Sigmoid colon (tissue), 7 donors: ENCODE results near the gene ARNT2. TPM values are rescaled to one million over a fixed set of nuclear protein-coding genes. Genes with fewer than 3 reads are reported as not detected.

ENCODE experiments used
- DNase-seq: peaks from one replicate; pipeline ENCODE4 v3.0.0-alpha.2; 2019
- H3K27ac ChIP-seq, 4 donors: fragments of 200-600 bp; sonication (generic); one replicate each; pipeline ENCODE4 v1.5.1; 2016 to 2019; ENCODE audit warnings: mild to moderate bottlenecking in 1 of 4
- H3K27me3 ChIP-seq, 3 donors: fragments of 200-600 bp; sonication (generic); one replicate each; pipeline ENCODE4 v1.5.1; 2019; ENCODE audit warnings: mild to moderate bottlenecking in 1 of 3
- H3K36me3 ChIP-seq, 4 donors: fragments of 200-600 bp; sonication (generic); one replicate each; pipeline ENCODE4 v1.5.1; 2016 to 2019
- H3K4me1 ChIP-seq, 4 donors: fragments of 200-600 bp; sonication (generic); one replicate each; pipeline ENCODE4 v1.5.1; 2017 to 2019
- H3K4me3 ChIP-seq, 4 donors: fragments of 200-600 bp; sonication (generic); one replicate each; pipeline ENCODE4 v1.5.1; 2017 to 2019; ENCODE audit warnings: mild to moderate bottlenecking in 2 of 4, moderate library complexity in 1 of 4
- H3K9me3 ChIP-seq, 4 donors: fragments of 200-600 bp in 3 of 4; sonication (generic) in 3 of 4; one replicate each; pipeline versions ENCODE4 v1.5.1 to v1.6.1; 2013 to 2019
- EP300 ChIP-seq, 4 donors: sonication (generic); formaldehyde crosslinking; IDR thresholded peaks; one replicate each; pipeline ENCODE4 v1.6.1; 2017; ENCODE audit warnings: antibody characterized with exemption in 4 of 4
- POLR2A ChIP-seq, 2 donors: fragments of 450-650 bp; IDR thresholded peaks; one replicate each; pipeline ENCODE4 v1.6.1; 2016; ENCODE audit warnings: antibody characterized with exemption in 2 of 2, mild to moderate bottlenecking in 2 of 2, moderate library complexity in 2 of 2
- POLR2AphosphoS5 ChIP-seq, 4 donors: sonication (generic); formaldehyde crosslinking; IDR thresholded peaks; one replicate each; pipeline ENCODE4 v1.6.1; 2017; ENCODE audit warnings: antibody characterized with exemption in 4 of 4
- WGBS, 2 donors: extraction: QIAGEN DNeasy Blood & Tissue Kit; methylation state at CpG; one replicate each; pipeline ENCODE4 v1.1.7; 2013; 5-methylcytosine and 5-hydroxymethylcytosine counted together
- intact Hi-C: fragments of 100-400 bp; cut with DNase I; formaldehyde crosslinking; loops from one replicate; pipeline ENCODE4 v1.15.1; 2023
- polyA plus RNA-seq, 3 donors: library from polyadenylated mRNA; stranded (reverse); fragments of 200-250 nt; gene quantifications; one replicate each; pipeline ENCODE4 v1.2.3, GENCODE V29; 2013
- total RNA-seq, 4 donors: library from RNA; depleted of rRNA; stranded (reverse); fragments of >200 nt; gene quantifications; one replicate each; pipeline ENCODE4 v1.1.0, GENCODE V29; 2016
- TF ChIP-seq, protein P1 (sequence below), 4 experiments: fragments of 450-650 bp in 3 of 4; fragments of 200-600 bp in 1 of 4; IDR thresholded peaks; one replicate each; pipeline ENCODE4 v1.5.1; 2016 to 2019; ENCODE audit warnings: antibody characterized with exemption in 4 of 4, mild to moderate bottlenecking in 3 of 4, moderate library complexity in 2 of 4
- donor health status: healthy with polysubstance abuse.
- donor health status: Bipolar disorder and iron deficiency.
- donor health status: healthy.

Gene ARNT2
- total and polyA plus RNA-seq, 7 donors: 1.2 to 16.1 (median 4.3) TPM

DNA sequence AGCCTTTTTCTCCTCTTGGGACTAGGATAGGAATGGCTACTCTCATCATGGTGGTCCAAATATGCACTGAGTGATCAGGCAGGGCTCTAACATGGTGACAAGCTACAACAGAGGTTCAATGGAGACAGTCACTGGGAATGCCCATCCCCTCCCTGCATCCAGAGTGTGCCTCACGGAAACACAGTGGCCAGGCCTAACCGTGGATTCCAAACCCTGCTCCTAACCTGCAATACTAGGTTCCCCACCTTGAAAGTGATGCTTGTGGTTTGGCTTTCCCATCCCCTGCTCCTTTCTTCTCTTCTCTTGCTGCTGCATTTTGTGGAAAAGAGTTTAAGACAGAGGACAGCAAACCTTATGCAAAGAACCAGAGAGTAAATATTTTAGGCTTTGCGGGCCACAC lies 216.0 kb downstream of the ARNT2 start:
- H3K9me3 ChIP-seq: peaks cover 0 to 4% (median 0%) of the 10 kb centered on the region in 4 donors
- WGBS, 2 donors: 92 to 94% methylated on average over 3 of the region's 3 CpGs
- intact Hi-C loops: no loop called here

DNA sequence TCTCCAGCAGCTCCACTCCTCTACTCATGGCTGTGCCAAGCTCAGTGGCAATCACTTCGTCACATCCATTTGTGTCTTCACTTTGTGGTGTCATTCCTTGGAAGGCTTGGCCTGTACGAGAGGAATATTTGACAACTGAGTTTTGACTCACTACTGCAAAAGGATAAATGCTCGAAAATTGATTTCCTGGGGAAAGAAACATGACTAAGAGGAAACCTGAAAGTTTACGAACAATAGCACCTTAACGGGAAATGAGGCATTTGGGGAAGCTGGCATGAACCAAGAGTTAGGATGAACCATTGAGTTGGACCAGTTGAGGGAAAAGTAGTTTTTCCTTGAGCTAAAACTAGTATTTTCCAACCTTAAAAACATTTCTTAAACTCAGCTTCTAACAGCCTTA lies 216.7 kb downstream of the ARNT2 start:
- TF ChIP-seq EP300 (IDR thresholded peaks at IDR 0.05) (no peak), POLR2A (IDR thresholded peaks at IDR 0.05) (no peak), POLR2AphosphoS5 (IDR thresholded peaks at IDR 0.05) (no peak)
- TF ChIP-seq, protein P1, sequence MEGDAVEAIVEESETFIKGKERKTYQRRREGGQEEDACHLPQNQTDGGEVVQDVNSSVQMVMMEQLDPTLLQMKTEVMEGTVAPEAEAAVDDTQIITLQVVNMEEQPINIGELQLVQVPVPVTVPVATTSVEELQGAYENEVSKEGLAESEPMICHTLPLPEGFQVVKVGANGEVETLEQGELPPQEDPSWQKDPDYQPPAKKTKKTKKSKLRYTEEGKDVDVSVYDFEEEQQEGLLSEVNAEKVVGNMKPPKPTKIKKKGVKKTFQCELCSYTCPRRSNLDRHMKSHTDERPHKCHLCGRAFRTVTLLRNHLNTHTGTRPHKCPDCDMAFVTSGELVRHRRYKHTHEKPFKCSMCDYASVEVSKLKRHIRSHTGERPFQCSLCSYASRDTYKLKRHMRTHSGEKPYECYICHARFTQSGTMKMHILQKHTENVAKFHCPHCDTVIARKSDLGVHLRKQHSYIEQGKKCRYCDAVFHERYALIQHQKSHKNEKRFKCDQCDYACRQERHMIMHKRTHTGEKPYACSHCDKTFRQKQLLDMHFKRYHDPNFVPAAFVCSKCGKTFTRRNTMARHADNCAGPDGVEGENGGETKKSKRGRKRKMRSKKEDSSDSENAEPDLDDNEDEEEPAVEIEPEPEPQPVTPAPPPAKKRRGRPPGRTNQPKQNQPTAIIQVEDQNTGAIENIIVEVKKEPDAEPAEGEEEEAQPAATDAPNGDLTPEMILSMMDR (IDR thresholded peaks at IDR 0.05): no peak
- Histone ChIP-seq H3K9me3 (peaks cover 0 to 4% (median 0%) of the 10 kb centered on the region in 4 donors), H3K36me3 (no peaks in the 10 kb centered on the region), H3K27ac (no peak overlapping the region), H3K4me3 (no peak overlapping the region), H3K4me1 (peaks cover 0 to 8% (median 5%) of the 10 kb centered on the region in 4 donors), H3K27me3 (no peaks in the 10 kb centered on the region)
- intact Hi-C loops: no loop called here
- no peak for DNase-seq
- 79 to 84% methylated on average over 5 of the region's 5 CpGs for WGBS, 2 donors

More for the DNA sequence above, 216.0 kb downstream of the ARNT2 start:
- TF ChIP-seq POLR2A (IDR thresholded peaks at IDR 0.05) (no peak), POLR2AphosphoS5 (IDR thresholded peaks at IDR 0.05) (no peak), EP300 (IDR thresholded peaks at IDR 0.05) (no peak)
- TF ChIP-seq, protein P1 (IDR thresholded peaks at IDR 0.05): no peak
- H3K36me3 ChIP-seq: no peaks in the 10 kb centered on the region
- no peak overlapping the region for H3K4me3 ChIP-seq
- H3K27me3 ChIP-seq: no peaks in the 10 kb centered on the region
- no peak overlapping the region for H3K27ac ChIP-seq
- peaks cover 0 to 15% (median 11%) of the 10 kb centered on the region in 4 donors for H3K4me1 ChIP-seq
- DNase-seq: no peak

DNA sequence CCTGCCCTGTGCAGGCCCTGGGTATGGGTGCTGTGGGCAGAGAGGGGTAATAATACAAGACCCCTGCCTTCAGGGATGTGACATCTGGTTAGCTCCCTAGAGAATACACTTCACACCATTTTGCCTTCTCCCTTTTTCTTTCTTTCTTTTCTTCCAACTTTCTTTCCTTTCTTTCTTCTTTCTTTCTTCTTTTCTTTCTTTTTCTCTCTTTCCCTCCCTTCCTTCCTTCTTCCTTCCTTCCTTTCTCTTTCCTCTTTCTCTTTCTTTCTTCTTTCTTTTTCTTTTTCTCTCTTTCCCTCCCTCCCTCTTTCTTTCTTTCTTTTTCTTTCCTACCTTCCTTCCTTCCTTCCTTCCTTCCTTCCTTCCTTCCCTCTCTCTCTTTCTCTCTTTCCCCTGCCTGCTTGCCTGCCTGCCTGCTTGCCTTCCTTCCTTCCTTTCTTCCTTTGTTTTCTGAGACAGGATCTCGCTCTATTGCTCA lies 222.5 kb downstream of the ARNT2 start:
- H3K4me3 ChIP-seq: no peak overlapping the region
- WGBS, 2 donors: 89 to 98% methylated on average over 1 of the region's 1 CpG
- H3K36me3 ChIP-seq: no peaks in the 10 kb centered on the region
- peaks cover 0 to 4% (median 0%) of the 10 kb centered on the region in 4 donors for H3K9me3 ChIP-seq
- TF ChIP-seq, protein P1 (IDR thresholded peaks at IDR 0.05): no peak
- TF ChIP-seq POLR2AphosphoS5 (IDR thresholded peaks at IDR 0.05) (no peak), POLR2A (IDR thresholded peaks at IDR 0.05) (no peak), EP300 (IDR thresholded peaks at IDR 0.05) (no peak)
- DNase-seq: no peak
- intact Hi-C loops: no loop called here
- H3K27ac ChIP-seq: no peak overlapping the region
- no peaks in the 10 kb centered on the region for H3K27me3 ChIP-seq
- no peaks in the 10 kb centered on the region for H3K4me1 ChIP-seq

DNA sequence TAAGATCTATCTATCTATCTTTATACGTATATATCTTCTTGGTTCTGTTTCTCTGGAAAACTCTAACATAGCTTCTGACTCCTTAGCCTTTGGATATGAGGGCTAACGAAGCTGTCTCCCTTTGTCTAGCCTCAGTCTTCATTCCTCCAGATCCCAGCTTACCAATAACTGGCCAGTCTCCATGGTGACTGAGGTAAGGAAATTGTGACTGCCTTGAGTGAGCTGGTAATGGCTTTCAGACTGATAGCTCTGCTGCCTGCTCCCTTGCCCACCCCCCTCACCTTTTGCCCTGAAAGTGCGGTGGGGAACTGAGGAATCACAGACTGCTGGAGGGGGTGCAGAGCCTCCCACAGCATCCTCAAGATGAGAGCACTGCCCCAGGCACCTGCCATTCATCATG lies 225.2 kb downstream of the ARNT2 start:
- Histone ChIP-seq H3K27ac (no peak overlapping the region), H3K27me3 (no peaks in the 10 kb centered on the region), H3K4me1 (no peaks in the 10 kb centered on the region), H3K36me3 (no peaks in the 10 kb centered on the region), H3K9me3 (no peaks in the 10 kb centered on the region), H3K4me3 (no peak overlapping the region)
- no peak for DNase-seq
- no peak for TF ChIP-seq POLR2A (IDR thresholded peaks at IDR 0.05)
- no peak for TF ChIP-seq EP300 (IDR thresholded peaks at IDR 0.05)
- TF ChIP-seq POLR2AphosphoS5 (IDR thresholded peaks at IDR 0.05): no peak
- TF ChIP-seq, protein P1 (IDR thresholded peaks at IDR 0.05): no peak
- WGBS, 2 donors: 88 to 94% methylated on average over 3 of the region's 3 CpGs
- intact Hi-C loops: no loop called here

DNA sequence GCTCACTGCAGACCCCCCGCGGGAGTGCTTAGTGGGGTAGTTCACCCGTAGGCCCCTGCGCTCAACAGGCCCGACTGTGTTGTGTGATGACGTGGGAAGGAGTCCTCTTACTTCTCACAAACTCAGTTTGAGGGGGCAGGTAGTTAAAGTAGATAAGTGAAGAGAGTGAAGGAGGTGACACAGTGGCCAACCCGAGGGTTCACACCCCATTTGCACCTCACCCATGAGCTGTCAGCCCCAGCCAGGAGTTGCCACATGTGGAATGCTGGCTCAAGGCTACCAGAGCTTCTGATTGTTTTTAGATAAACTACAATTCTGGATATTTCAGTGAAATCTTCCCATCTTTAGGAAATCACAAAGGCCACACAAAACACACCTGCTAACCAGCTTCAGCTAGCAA lies 226.8 kb downstream of the ARNT2 start:
- Histone ChIP-seq H3K27me3 (no peaks in the 10 kb centered on the region), H3K27ac (no peak overlapping the region), H3K4me1 (no peaks in the 10 kb centered on the region), H3K36me3 (no peaks in the 10 kb centered on the region), H3K9me3 (no peaks in the 10 kb centered on the region), H3K4me3 (no peak overlapping the region)
- no peak for TF ChIP-seq POLR2AphosphoS5 (IDR thresholded peaks at IDR 0.05)
- no peak for TF ChIP-seq POLR2A (IDR thresholded peaks at IDR 0.05)
- TF ChIP-seq, protein P1 (IDR thresholded peaks at IDR 0.05): no peak
- no peak for TF ChIP-seq EP300 (IDR thresholded peaks at IDR 0.05)
- DNase-seq: no peak
- 93 to 94% methylated on average over 7 of the region's 7 CpGs for WGBS, 2 donors
- intact Hi-C loops: no loop called here
